Activated CD8-positive, alpha-beta memory T cell treated with anti-CD3 and anti-CD28 coated beads for 24 hours (primary cell): ENCODE data around the gene TMEM52.
"Not testable (repeated sequence)": the region's sequence is repeated elsewhere in the genome, so short reads cannot be mapped to it uniquely, and the experiment has no call there.

Source experiments
- DNase-seq: peaks from one replicate; pipeline ENCODE4 v3.0.0-alpha.2; 2020

Gene TMEM52

DNA sequence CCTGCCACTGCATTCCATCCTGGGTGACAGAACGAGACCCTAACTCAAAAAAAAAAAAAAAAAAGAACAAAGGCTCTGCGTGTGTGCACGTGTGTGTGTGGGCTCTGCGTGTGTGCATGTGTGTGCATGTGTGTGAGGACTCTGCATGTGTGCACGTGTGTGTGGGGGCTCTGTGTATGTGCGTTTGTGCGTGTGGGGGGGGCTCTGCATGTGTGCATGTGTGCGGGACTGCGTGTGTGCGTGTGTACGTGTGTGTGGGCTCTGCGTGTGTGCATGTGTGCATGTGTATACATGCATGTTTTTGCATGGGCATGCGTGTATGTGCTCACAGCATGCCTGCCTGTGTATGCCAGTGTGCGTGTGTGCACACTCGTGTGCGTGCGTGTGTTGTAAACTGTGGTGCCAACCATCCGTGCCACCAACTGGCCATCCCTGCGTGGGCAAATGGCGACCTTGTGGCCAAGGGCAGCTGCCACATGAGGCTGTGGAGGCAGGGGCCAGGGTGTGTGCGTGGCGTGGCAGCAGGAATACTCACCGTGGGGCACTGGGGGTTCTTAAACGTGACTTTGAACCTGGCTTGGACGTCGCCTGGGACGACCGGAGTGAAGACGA is 26.8 kb upstream of the TMEM52 start:
- no peak for DNase-seq

GRCh38 chr1:1943834-1944570 is 24.9 kb upstream of the TMEM52 start:
- DNase-seq: peak; percentile 83

DNA sequence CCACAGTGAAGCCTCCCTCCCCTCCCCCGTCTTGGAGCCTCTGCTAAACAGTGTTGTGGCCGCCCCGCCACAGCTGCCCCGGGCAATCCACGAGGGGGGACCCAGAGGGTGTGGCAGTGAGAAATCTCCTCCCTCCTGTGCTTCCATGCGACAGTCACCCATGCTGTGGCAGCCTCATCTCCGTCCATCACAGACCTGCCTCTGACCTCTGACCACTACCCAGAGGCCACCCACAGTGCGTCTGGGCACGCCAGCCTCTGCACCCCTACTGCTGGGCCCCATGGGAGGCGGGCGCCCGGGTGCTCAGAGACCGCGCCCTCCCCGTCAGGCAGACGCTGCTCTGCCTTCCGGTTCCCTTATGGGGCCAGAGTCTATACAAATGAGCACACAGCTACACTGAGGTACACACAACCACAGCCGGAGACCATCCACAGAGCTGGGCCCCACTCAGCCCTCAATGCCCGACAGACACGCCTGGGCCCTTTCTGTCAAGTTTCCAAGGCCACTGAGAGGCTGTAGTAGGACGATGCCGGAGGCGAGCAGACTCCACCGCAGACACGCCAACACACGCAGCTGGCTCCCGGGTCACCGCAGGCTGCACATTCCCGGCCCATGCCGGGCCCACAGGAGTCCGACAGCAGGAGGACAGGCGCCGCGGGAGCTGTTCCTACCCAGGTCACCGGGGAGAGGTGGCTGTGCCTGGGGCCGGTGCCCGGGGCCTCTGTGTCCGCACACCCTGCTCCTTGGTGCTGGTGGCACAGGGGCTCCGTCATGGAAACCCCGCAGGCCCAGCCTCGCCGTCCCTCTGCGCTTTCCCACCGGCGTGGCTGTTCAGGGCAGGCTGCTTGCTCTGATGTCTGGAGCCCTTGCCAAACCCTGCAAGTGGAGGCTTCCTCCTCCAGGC is 23.9 kb upstream of the TMEM52 start:
- no peak for DNase-seq

- no peak for DNase-seq
These were observed 23.0 kb upstream of the TMEM52 start for GRCh38 chr1:1941868-1942752.

DNA sequence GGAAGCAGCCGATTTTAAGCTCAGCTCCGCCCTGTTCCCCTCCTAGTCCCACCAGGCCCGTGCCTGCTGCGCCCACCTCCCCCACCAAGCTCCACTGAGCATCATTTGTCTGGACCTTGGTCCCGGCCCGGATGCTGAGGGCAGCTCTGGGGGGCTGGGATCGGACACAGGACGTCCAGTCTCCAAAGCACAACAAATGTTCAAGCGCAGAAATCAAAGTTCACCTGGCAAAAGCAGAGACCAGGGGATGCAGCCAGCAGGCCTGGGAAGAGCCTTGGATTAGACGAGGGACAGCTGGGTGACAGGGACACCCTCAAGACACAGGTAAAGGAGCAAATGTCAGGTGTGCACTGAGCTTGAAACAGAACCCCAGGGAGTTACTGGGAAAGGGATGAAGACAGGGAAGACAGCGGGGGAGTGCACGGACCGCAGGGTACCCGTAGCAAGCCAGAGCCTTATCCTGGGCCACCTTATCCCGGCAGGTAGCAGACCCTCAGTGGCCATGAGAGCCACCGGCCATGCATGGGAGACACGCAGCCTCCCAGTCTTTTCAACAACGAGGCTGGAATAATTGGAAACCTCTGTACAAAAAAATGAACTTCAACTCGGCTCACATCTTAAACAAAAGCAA is 22.2 kb upstream of the TMEM52 start:
- no peak for DNase-seq

- DNase-seq: no peak
These were observed 21.0 kb upstream of the TMEM52 start for GRCh38 chr1:1940123-1940425.

GRCh38 chr1:1939296-1940122 is 20.4 kb upstream of the TMEM52 start:
- no peak for DNase-seq

GRCh38 chr1:1938613-1939295 is 19.7 kb upstream of the TMEM52 start:
- no peak for DNase-seq

- no peak for DNase-seq
These were observed 19.1 kb upstream of the TMEM52 start for GRCh38 chr1:1938276-1938573.

- no peak for DNase-seq
These were observed 18.6 kb upstream of the TMEM52 start for GRCh38 chr1:1937549-1938275.

GRCh38 chr1:1937061-1937460 is 18.0 kb upstream of the TMEM52 start:
- DNase-seq: no peak

DNA sequence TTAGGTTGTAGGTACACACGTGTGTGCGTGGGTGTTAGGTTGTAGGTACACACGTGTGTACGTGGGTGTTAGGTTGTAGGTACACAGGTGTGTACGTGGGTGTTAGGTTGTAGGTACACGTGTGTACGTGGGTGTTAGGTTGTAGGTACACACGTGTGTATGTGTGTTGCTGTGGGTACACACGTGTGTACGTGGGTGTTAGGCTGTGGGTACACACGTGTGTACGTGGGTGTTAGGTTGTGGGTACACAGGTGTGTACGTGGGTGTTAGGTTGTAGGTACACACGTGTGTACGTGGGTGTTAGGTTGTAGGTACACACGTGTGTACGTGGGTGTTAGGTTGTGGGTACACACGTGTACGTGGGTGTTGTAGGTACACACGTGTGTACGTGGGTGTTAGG is 15.8 kb upstream of the TMEM52 start:
- not testable (repeated sequence) for DNase-seq

- DNase-seq: no peak
These were observed 10.8 kb upstream of the TMEM52 start for GRCh38 chr1:1929639-1930545.

DNA sequence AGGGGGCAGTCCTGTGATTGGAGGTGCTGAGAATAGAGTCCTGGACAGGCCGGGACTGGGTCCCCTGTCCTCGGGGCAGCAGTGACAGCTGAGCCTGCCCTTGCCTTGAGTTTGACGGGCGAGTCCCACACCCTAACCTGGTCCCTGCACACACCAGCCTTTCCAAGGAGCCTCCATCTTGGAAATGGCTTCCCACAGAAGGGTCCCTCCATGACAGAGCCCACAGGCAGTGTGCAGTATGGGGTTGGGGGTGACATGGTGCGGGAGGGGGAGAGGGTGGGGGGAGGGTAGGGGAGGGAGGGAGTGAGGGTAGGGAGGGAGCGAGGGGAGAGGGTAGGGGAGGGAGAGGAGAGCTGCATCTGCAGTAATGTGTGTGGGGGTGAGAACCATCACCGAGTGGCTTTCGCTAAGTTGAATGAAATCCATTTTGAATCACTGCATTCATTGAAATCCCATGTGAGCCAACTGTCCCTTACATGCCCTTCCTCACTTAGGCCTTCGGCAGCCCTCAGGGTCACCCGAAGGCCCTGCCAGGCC is 10.1 kb upstream of the TMEM52 start:
- DNase-seq: no peak

- DNase-seq: no peak
These were observed 9.4 kb upstream of the TMEM52 start for GRCh38 chr1:1928231-1929101.

- DNase-seq: no peak
These were observed 8.7 kb upstream of the TMEM52 start for GRCh38 chr1:1927751-1928150.

DNA sequence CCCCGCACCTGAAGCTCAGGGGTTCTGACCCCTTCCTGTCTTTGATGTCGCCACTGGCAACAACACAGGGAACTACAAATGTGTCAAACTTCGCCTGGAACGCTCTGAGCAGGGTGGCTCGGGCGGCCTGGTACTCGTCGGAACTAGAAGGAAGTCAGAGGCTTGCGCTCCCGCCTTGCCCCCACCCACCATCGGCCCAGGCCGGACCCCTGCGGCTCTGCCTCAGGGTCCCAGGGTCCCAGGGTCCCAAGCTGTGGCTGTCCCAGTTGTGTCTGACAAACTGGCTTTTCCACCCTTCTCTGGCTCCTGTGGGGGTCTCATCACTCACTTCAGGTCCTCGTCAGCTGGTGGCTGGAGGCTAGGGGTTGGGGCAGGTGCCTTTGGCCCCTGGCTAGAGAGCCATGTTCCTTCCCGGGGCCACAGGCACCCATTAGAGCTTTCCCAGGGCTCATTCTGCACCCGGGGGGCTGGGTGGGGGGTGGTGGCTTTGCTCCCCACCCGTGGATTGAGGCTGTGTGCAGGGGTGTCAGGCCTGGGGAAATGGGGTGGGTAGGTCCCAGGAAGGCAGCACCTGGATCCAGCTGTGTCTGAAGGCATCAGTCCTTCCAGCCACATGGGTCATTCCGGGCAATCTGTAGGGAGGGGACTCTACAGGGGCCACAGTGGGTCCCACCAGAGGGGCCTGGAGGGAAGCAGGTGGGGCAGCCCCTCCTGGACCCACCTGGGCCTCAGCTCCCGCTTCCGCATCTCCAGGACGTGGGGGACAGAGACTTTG is 8.0 kb upstream of the TMEM52 start:
- no peak for DNase-seq
